DND-41 (cell line): ENCODE measurements around the gene RASSF6.

ENCODE experiments used
- EZH2 ChIP-seq: IDR thresholded peaks from 3 replicates; pipeline ENCODE4 v1.6.1; 2012; ENCODE audit warnings: borderline replicate concordance, low read depth, mild to moderate bottlenecking, moderate library complexity, low read length, inconsistent platforms; ENCODE audit not compliant: severe bottlenecking
- TF ChIP-seq, protein P1 (sequence below): IDR thresholded peaks from 2 replicates; pipeline ENCODE4 v1.5.1; 2012; ENCODE audit warnings: borderline replicate concordance, low read length, moderate library complexity, mild to moderate bottlenecking; ENCODE audit not compliant: poor library complexity, severe bottlenecking; ENCODE audit errors: extremely low read depth

DNA sequence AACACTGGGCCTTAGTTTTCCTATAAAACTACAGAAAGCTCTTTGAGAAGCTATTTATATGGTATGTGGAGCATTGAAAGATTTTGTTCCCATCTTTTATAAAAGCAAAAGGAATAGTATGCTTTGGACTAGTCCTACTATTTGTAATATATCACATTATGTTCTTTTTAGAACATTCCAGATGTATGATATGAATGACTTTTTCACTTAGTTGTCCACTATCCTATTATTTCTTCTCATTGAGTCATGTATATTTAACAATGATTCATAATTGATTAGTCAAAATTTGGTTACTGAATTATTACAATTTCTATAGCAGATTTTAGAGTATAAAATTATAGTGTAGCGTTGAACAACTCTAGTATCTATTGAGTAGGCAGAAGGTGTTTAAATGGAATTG lies 34.2 kb downstream of the RASSF6 start:
- TF ChIP-seq, protein P1, sequence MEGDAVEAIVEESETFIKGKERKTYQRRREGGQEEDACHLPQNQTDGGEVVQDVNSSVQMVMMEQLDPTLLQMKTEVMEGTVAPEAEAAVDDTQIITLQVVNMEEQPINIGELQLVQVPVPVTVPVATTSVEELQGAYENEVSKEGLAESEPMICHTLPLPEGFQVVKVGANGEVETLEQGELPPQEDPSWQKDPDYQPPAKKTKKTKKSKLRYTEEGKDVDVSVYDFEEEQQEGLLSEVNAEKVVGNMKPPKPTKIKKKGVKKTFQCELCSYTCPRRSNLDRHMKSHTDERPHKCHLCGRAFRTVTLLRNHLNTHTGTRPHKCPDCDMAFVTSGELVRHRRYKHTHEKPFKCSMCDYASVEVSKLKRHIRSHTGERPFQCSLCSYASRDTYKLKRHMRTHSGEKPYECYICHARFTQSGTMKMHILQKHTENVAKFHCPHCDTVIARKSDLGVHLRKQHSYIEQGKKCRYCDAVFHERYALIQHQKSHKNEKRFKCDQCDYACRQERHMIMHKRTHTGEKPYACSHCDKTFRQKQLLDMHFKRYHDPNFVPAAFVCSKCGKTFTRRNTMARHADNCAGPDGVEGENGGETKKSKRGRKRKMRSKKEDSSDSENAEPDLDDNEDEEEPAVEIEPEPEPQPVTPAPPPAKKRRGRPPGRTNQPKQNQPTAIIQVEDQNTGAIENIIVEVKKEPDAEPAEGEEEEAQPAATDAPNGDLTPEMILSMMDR, result no peak
- no peak for TF ChIP-seq EZH2
